ENCODE measurements around the gene AKAP8L.

The AKAP8L gene

DNA sequence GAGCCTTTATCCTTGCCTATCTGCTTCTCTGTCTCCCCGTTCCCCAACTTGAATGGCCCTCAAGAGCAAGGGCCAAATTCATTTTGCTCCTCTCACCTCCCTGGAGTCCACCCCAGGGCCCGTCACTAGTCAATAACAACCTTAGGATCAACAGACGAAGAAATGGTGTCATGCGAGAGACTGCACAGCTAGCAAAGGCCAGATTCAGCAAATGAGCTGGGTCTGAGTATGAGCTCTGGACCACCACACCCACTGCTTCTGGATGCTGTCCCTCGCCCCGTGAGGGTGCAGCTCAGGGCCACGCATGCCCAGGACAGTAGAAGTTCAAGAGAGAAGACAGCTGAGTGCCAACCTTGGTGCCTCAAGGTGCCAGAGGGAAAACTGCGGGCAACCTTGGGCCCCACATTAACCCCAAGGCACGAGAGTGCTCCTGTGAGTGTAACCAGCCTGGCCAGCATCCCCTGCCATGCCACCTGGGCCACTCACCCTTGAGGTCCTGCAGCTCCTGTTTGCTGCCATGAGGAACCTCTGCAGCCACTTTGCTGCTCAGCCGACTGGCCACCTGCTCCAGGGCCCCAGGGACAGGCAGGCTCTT lies 11.8 kb upstream of the AKAP8L start:
- H3K4me3 ChIP-seq (ENCODE audit: low read depth, low read length): no peak overlapping the region
- TF ChIP-seq, protein P1, sequence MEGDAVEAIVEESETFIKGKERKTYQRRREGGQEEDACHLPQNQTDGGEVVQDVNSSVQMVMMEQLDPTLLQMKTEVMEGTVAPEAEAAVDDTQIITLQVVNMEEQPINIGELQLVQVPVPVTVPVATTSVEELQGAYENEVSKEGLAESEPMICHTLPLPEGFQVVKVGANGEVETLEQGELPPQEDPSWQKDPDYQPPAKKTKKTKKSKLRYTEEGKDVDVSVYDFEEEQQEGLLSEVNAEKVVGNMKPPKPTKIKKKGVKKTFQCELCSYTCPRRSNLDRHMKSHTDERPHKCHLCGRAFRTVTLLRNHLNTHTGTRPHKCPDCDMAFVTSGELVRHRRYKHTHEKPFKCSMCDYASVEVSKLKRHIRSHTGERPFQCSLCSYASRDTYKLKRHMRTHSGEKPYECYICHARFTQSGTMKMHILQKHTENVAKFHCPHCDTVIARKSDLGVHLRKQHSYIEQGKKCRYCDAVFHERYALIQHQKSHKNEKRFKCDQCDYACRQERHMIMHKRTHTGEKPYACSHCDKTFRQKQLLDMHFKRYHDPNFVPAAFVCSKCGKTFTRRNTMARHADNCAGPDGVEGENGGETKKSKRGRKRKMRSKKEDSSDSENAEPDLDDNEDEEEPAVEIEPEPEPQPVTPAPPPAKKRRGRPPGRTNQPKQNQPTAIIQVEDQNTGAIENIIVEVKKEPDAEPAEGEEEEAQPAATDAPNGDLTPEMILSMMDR (IDR thresholded peaks at IDR 0.05; ENCODE audit: borderline replicate concordance, insufficient read depth, low read depth, low read length): no peak

- TF ChIP-seq, protein P1 (IDR thresholded peaks at IDR 0.05; ENCODE audit: borderline replicate concordance, insufficient read depth, low read depth, low read length): no peak
- H3K4me3 ChIP-seq (ENCODE audit: low read depth, low read length): no peak overlapping the region
These were observed 11.2 kb upstream of the AKAP8L start for GRCh38 chr19:15429825-15430467.

GRCh38 chr19:15428956-15429824 lies 10.4 kb upstream of the AKAP8L start:
- TF ChIP-seq, protein P1 (IDR thresholded peaks at IDR 0.05; ENCODE audit: borderline replicate concordance, insufficient read depth, low read depth, low read length): no peak
- H3K4me3 ChIP-seq (ENCODE audit: low read depth, low read length): no peak overlapping the region

- TF ChIP-seq, protein P1 (IDR thresholded peaks at IDR 0.05; ENCODE audit: borderline replicate concordance, insufficient read depth, low read depth, low read length): no peak
- H3K4me3 ChIP-seq (ENCODE audit: low read depth, low read length): no peak overlapping the region
These were observed 9.2 kb upstream of the AKAP8L start for GRCh38 chr19:15427991-15428471.

DNA sequence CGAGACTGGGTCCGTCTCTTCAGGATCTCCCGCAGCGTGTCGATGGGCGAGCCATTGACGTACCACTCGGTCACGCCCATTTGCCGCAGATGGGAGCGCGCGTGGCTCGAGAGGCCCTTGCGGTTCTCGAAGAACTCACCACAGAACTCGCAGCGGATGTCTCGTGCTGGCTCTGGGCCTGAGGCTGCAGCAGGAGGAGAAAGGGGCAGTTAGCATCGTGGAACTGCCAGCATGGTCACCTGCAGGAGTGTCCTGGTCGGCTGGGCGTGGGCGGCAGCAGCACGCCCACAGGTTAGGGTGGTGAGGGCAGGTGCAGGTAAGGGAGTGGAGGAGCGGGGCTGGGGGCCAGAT lies 8.5 kb upstream of the AKAP8L start:
- H3K4me3 ChIP-seq (ENCODE audit: low read depth, low read length): no peak overlapping the region
- TF ChIP-seq, protein P1 (IDR thresholded peaks at IDR 0.05; ENCODE audit: borderline replicate concordance, insufficient read depth, low read depth, low read length): no peak

GRCh38 chr19:15426485-15427349 lies 7.9 kb upstream of the AKAP8L start:
- H3K4me3 ChIP-seq (ENCODE audit: low read depth, low read length): no peak overlapping the region
- TF ChIP-seq, protein P1 (IDR thresholded peaks at IDR 0.05; ENCODE audit: borderline replicate concordance, insufficient read depth, low read depth, low read length): no peak
